ENCODE data around the gene MYLK. TPM values are rescaled to one million over a fixed set of nuclear protein-coding genes. Genes with fewer than 3 reads are reported as not detected.

Gene MYLK
- polyA plus RNA-seq, 5 donors: 332 to 513 (median 397) TPM

- DNase-seq: peak; percentile 13 to 22
Observed at GRCh38 chr3:123880998-123881561, 3.1 kb downstream of the MYLK start.

DNA sequence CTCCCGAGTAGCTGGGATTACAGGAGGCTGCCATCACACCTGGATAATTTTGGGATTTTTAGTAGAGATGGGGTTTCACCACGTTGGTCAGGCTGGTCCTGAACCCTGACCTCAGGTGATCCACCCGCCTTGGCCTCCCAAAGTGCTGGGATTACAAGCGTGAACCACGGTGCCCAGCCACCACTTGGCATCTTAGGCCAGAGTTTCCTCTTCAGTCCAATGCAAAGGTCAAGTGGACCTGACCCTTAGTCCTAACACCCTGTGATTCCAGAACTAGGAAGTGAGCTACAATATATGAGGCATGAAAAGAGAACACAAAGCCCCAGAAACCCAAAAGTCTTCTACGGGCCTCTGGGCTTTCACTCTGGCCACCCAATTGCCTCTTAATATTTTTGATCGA is 5.3 kb downstream of the MYLK start:
- DNase-seq: no peak

DNA sequence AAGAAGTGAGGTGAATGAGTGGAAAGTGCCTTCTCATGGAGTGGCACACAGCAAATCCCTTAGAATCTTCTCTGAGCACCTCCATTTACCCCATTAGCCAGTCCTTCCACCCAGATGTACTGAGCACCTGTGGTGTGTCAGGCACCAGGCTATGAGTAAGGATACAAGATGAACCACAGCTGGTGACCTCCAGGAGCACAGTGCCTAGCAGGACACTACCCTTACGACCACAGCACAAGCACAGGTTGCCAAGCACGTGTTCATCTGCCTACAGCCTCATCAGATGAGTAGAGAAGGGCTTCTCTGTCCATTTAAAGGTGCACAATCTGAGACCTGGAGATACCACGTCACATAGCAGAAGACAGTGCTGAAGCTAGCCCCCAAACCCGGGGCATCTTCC is 6.2 kb downstream of the MYLK start:
- no peak for DNase-seq

- DNase-seq: no peak
Observed at GRCh38 chr3:123877466-123877865, 6.7 kb downstream of the MYLK start.

DNA sequence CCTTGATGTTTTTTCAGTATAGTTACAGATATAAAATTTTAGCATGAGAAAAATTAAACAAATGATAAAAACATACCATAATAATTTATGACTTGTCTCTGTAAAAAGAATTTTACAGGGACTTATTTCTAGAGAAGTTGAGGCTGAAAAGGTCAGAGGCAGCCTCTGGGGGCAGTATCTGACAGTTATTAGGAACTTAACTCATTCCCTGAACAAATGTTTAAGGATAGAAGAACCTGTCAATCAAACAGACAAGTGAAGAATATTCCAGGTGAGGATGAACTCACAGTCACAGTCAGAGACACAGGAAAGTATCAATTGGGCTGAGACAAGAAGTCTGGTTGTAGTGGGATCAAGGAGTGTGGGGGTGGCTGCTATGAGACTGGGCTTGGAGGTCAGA is 7.3 kb downstream of the MYLK start:
- no peak for DNase-seq

GRCh38 chr3:123872621-123873020 is 11.5 kb downstream of the MYLK start:
- DNase-seq: no peak

- DNase-seq: no peak
Observed at GRCh38 chr3:123871946-123872345, 12.2 kb downstream of the MYLK start.

DNA sequence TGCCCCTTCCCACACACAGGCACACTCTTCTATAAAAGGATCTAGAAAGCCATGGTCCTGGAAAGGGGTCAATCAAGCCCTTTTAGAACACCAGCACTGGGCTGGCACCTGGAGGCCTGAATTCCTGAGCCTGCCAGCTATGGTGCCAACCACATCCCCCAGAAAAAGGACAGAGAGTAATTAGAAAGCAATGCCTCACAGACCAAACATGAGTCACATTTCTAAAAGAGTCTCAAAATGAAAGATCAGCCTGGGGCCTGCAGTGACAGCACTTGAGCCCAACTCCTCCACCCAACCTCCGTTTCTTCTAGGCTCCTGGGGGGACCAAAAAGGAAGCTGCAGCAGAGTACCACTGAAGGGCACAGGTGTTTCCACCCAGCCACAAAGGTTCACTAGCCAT is 14.1 kb downstream of the MYLK start:
- no peak for DNase-seq

DNA sequence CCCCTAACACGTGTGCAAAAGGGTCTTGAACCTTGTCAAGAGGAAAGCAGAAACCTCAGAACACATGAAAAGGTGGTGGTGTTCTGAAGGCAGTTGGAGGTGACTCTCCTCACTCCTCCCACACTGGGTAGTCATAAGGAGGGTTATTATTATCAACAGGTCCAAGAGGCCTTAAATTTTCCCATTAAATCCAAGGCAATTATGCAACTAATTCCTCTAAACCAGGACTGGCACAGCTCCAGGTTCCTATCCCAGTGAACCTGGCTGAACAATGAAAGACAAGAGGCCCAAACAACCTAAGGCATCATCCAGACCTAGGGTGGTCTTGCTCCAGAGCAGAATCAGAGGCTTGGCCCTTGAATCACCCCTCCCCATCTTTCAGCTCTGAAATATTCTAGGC is 15.0 kb downstream of the MYLK start:
- no peak for DNase-seq

DNA sequence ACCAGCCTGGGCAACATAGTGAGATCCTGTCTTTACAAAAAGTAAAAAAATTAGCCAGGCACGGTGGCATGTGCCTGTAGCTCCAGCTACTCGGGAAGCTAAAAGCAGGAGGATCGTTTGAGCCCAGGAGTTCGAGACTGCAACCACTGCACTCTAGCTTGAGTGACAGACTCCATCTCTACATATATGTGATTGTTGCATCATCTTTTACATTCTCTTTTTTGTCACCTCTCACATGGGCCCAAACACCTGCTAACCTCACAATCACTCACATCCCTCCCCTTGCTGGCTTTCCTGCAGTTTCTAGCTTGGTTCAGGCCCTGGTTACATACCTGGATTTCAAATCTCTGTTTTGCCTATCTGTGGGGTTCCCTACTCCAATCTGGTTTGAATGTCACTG is 19.4 kb downstream of the MYLK start:
- no peak for DNase-seq

DNA sequence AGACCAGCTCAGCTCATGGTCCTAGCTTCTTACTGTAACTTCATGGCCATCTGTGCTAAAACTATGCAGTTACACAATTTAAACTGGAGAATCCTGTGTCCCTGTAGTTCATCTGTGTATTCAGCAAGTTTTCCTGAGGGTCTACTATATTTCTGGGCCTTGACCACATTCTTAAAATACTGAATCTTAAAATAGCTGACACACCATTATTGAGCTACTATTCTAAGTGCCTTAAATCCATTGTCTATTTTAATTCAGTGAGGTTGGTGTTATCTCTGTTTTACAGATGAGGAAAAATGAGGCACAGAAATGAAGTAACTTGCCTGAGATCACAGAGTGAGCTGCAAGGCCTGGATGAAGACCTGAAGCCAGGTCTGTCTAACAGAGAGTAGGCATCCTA is 22.0 kb downstream of the MYLK start:
- DNase-seq: no peak

DNA sequence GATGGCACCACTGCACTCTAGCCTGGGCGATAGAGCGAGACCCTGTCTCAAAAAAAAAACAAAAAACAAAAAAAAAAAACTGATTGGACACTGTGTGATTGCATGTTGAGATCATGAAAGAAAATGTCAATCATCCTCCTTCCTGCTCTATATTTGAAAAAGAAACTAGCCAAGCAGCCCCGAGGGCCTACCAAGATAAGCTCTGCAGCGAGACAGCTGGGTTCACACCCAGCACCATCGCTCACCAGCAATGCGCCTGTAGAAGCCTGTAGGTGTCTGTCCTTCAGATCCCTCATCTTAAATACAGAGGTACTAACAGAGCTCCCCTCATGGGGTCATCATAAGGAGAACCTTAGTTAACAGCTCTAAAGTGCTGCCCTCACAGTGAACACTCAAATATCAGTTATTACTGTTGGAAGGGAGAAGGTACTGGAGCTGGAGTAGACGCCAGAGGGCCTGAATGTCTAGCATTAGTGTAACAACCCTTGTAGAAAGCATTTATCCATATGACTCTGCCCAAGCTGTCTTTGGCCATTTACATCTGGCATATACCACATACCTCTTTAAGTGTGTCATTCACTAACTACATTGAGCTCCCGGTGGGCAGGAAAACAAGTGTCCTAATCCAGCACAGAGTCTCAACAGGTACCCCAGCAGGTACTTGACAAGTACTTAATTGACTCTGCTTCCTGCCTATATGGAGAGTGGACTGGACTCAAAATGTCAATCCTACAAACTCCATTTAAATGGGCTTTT is 22.9 kb downstream of the MYLK start:
- DNase-seq: no peak

GRCh38 chr3:123859177-123859576 is 25.0 kb downstream of the MYLK start:
- no peak for DNase-seq

GRCh38 chr3:123854905-123855304 is 29.2 kb downstream of the MYLK start:
- no peak for DNase-seq

GRCh38 chr3:123853686-123854372 is 30.3 kb downstream of the MYLK start:
- DNase-seq: no peak

DNA sequence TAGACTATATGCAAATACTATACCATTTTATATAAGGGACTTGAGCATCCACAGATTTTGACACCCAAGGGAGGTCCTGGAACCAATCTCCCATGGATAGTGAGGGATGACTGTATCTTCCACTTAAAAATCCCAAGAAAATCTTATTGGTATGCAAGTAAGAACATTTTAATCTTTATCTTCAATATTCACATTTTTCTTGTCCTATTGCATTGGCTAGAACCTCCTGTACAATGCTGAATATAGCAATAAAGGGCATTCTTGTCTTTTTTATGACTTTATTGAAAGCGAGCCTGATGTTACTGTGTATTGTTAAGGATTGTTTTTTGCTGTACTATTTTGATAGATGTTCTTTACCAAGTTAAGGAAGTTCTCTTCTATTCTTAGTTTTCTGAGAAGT is 36.9 kb downstream of the MYLK start:
- no peak for DNase-seq

GRCh38 chr3:123843668-123844067 is 40.5 kb downstream of the MYLK start:
- DNase-seq: no peak

- DNase-seq: no peak
Observed at GRCh38 chr3:123842711-123843110, 41.4 kb downstream of the MYLK start.

GRCh38 chr3:123841476-123842238 is 42.5 kb downstream of the MYLK start:
- DNase-seq: no peak

DNA sequence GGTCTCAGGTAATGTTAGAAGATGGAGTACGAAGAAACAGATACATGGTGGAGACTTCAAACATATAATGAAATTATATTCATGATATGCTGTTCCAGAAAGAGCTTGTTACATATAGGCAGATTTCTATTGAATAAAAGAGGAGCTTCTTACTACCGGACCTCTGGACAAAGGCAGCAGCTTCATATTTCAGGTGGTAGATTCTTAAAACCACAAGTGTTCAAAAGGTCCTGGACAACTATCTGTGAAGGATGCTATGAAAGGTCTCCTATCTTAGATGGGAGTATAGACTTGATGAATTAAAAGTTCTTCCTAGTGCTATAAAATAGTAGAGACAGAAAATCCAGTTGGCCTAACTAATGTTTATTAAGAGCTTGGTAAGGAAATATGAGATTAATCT is 43.2 kb downstream of the MYLK start:
- no peak for DNase-seq

- no peak for DNase-seq
Observed at GRCh38 chr3:123837858-123838257, 46.3 kb downstream of the MYLK start.

DNA sequence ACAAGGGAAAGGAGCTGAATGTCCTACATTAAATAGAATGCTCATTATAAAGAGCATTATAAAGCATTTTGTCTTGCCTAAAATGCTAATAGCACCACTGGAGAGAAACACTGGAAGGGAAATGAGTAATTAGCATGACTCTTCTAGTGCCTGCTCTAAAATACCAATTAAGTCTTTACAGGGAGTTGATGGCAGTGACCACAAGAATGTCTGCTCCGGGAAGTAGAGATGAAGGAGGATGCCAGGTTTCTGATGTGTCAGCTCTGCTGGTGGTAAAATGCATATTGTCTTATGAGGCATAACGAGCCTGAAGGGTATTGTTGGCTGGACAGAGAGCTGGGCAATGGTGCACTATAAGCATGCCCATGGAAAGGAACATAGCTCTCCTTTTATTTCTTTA is 49.5 kb downstream of the MYLK start:
- no peak for DNase-seq

DNA sequence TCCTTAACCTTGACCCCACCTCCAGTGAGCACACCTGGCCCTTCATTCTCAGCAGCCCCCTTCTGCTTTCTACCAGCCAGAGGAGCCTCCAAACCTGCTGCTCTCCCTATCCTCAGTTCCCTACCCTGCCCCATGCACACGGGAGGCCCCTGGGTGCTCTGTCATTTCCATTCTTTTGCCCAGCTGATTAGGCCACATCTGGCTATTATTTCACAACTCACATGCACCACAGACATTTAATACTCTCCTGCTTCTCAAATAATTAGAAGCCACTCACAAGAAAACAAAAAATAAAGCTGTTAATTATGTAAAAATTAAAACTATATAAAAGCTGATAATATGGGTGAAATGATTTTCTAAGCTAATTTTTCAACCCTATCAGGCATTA is 50.7 kb downstream of the MYLK start:
- no peak for DNase-seq

Measured in right lung (tissue), 5 donors.